Loucy (cell line): ENCODE results near the gene CHDH.

Source experiments
- EZH2phosphoT487 ChIP-seq: fragments of 200-600 bp; IDR thresholded peaks from 2 replicates; pipeline ENCODE4 v1.6.1; 2018; ENCODE audit warnings: antibody characterized with exemption, mild to moderate bottlenecking, moderate library complexity, borderline replicate concordance
- TF ChIP-seq, protein P1 (sequence below): fragments of 200-600 bp; sonication (generic); conservative IDR thresholded peaks from 2 replicates; pipeline ENCODE4 v1.5.1; 2014; ENCODE audit warnings: mild to moderate bottlenecking, antibody characterized with exemption, low read length

DNA sequence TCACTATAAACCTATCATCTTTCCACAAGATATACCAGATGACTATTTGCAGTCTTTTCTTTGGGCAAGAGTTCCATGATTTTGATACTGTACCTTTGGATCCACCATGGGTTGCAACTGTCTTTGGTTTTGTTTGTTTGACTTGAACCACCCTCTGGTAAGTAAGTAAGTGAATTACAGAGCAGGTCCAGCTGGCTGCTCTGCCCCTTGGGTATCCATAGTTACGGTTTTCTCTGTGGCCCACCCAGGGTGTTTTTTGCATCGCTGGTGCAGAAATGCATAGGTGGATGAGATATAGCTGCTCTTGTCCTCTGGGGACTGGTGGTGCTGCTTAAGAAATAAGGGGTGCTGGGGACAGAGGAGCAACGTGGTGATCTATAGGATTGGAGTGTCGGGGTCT, 33.8 kb downstream of the CHDH start:
- TF ChIP-seq, protein P1, sequence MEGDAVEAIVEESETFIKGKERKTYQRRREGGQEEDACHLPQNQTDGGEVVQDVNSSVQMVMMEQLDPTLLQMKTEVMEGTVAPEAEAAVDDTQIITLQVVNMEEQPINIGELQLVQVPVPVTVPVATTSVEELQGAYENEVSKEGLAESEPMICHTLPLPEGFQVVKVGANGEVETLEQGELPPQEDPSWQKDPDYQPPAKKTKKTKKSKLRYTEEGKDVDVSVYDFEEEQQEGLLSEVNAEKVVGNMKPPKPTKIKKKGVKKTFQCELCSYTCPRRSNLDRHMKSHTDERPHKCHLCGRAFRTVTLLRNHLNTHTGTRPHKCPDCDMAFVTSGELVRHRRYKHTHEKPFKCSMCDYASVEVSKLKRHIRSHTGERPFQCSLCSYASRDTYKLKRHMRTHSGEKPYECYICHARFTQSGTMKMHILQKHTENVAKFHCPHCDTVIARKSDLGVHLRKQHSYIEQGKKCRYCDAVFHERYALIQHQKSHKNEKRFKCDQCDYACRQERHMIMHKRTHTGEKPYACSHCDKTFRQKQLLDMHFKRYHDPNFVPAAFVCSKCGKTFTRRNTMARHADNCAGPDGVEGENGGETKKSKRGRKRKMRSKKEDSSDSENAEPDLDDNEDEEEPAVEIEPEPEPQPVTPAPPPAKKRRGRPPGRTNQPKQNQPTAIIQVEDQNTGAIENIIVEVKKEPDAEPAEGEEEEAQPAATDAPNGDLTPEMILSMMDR: no peak
- TF ChIP-seq EZH2phosphoT487: no peak
